DND-41 (cell line): ENCODE results near the gene GBP2.

ENCODE experiments used
- EZH2 ChIP-seq: IDR thresholded peaks from 3 replicates; pipeline ENCODE4 v1.6.1; 2012; ENCODE audit warnings: borderline replicate concordance, low read depth, mild to moderate bottlenecking, moderate library complexity, low read length, inconsistent platforms; ENCODE audit not compliant: severe bottlenecking
- TF ChIP-seq, protein P1 (sequence below): IDR thresholded peaks from 2 replicates; pipeline ENCODE4 v1.5.1; 2012; ENCODE audit warnings: borderline replicate concordance, low read length, moderate library complexity, mild to moderate bottlenecking; ENCODE audit not compliant: poor library complexity, severe bottlenecking; ENCODE audit errors: extremely low read depth

DNA sequence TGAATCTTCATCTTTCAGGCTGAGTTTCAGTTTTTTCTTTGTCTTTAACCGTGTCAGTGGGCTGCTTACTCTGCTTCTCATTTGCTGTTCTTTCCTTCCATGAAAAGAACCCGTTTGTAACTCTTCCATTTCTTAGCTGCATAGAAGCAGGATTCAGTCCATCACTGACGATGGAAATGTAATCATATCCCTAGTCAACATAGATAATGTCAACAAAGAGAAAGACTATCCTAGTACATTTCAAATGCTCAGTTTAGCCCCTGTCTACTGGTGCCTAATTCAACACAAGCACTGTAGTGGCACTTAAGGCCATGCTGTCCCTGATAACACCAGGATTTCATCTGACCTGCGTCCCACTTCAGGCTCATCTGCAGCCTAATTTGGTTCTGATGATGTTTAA, 61.3 kb downstream of the GBP2 start:
- TF ChIP-seq, protein P1, sequence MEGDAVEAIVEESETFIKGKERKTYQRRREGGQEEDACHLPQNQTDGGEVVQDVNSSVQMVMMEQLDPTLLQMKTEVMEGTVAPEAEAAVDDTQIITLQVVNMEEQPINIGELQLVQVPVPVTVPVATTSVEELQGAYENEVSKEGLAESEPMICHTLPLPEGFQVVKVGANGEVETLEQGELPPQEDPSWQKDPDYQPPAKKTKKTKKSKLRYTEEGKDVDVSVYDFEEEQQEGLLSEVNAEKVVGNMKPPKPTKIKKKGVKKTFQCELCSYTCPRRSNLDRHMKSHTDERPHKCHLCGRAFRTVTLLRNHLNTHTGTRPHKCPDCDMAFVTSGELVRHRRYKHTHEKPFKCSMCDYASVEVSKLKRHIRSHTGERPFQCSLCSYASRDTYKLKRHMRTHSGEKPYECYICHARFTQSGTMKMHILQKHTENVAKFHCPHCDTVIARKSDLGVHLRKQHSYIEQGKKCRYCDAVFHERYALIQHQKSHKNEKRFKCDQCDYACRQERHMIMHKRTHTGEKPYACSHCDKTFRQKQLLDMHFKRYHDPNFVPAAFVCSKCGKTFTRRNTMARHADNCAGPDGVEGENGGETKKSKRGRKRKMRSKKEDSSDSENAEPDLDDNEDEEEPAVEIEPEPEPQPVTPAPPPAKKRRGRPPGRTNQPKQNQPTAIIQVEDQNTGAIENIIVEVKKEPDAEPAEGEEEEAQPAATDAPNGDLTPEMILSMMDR, result no peak
- no peak for TF ChIP-seq EZH2
